Karpas-422 (cell line): ENCODE results near the gene DCAKD. TPM values are rescaled to one million over a fixed set of nuclear protein-coding genes. Genes with fewer than 3 reads are reported as not detected.

Source experiments
- DNase-seq: peaks from one replicate; pipeline ENCODE4 v3.0.0-alpha.2; 2015
- H2AFZ ChIP-seq: fragments of 200-600 bp; sonication (generic); 2 replicates; pipeline ENCODE4 v1.6.1; 2014; ENCODE audit warnings: antibody characterized with exemption, low read length, mixed read lengths
- H3K27ac ChIP-seq: fragments of 200-600 bp; sonication (generic); 2 replicates; pipeline ENCODE4 v1.5.1; 2014; ENCODE audit warnings: mild to moderate bottlenecking, low read length, moderate library complexity
- H3K27me3 ChIP-seq: fragments of 200-600 bp; sonication (generic); 2 replicates; pipeline ENCODE4 v1.6.1; 2014; ENCODE audit warnings: low read length, mixed read lengths
- H3K36me3 ChIP-seq: fragments of 200-600 bp; sonication (generic); 2 replicates; pipeline ENCODE4 v1.6.1; 2014; ENCODE audit warnings: low read length, mixed read lengths; ENCODE audit not compliant: insufficient read depth
- H3K4me1 ChIP-seq: fragments of 200-600 bp; sonication (generic); 2 replicates; pipeline ENCODE4 v1.6.1; 2014; ENCODE audit warnings: mild to moderate bottlenecking, low read length, mixed read lengths
- H3K4me2 ChIP-seq: fragments of 200-600 bp; sonication (generic); 2 replicates; pipeline ENCODE4 v1.6.1; 2014; ENCODE audit warnings: low read length, low read depth, mild to moderate bottlenecking; ENCODE audit not compliant: poor library complexity, severe bottlenecking
- H3K4me3 ChIP-seq: fragments of 200-600 bp; sonication (generic); 2 replicates; pipeline ENCODE4 v1.5.1; 2014; ENCODE audit warnings: mild to moderate bottlenecking, antibody characterized with exemption, low read length, mixed read lengths
- H3K79me2 ChIP-seq: fragments of 200-600 bp; sonication (generic); 2 replicates; pipeline ENCODE4 v1.6.1; 2014; ENCODE audit warnings: mild to moderate bottlenecking, low read length, mixed read lengths
- H3K9ac ChIP-seq: fragments of 200-600 bp; sonication (generic); 2 replicates; pipeline ENCODE4 v1.6.0; 2014; ENCODE audit warnings: low read length
- H3K9me2 ChIP-seq: fragments of 200-600 bp; sonication (generic), shearing (Covaris generic); replicated peaks from 2 replicates; pipeline ENCODE4 v1.6.0; 2014; ENCODE audit warnings: mild to moderate bottlenecking, low read length, moderate library complexity; ENCODE audit not compliant: insufficient read depth
- H3K9me3 ChIP-seq: fragments of 300-700, 200-600 bp; sonication (generic); 2 replicates; pipeline ENCODE4 v1.6.1; 2014; ENCODE audit warnings: low read length, mixed read lengths
- H4K20me1 ChIP-seq: fragments of 200-600 bp; sonication (generic); 2 replicates; pipeline ENCODE4 v1.6.1; 2014; ENCODE audit warnings: mild to moderate bottlenecking, antibody characterized with exemption, low read length, low read depth; ENCODE audit not compliant: insufficient read depth
- total RNA-seq: library from RNA; depleted of rRNA; stranded (reverse); fragments of >200 nt; shearing (Covaris generic); gene quantifications from 2 replicates; pipeline ENCODE4 v1.2.3, GENCODE V29; 2014; ENCODE audit warnings: low replicate concordance

DCAKD gene
- total RNA-seq, 1 experiment from 2014 or later: 29.4 TPM

- Histone ChIP-seq H3K36me3 (peaks cover 46% of the 10 kb centered on the region), H3K9me2 (no peaks in the 10 kb centered on the region), H3K9ac (no peak overlapping the region), H3K79me2 (no peaks in the 10 kb centered on the region), H3K4me1 (peaks cover 12% of the 10 kb centered on the region), H3K27ac (no peak overlapping the region), H2AFZ (no peak overlapping the region), H3K9me3 (no peaks in the 10 kb centered on the region), H3K27me3 (no peaks in the 10 kb centered on the region), H3K4me2 (no peak overlapping the region), H4K20me1 (peaks cover 12% of the 10 kb centered on the region; the same call in 1 of the 2 replicates), H3K4me3 (no peak overlapping the region)
- no peak for DNase-seq
These were observed 40.5 kb upstream of the DCAKD start for GRCh38 chr17:45091778-45092425.

GRCh38 chr17:45090711-45091110 is 39.3 kb upstream of the DCAKD start:
- H3K4me1 ChIP-seq: peaks cover 2% of the 10 kb centered on the region
- peaks cover 8% of the 10 kb centered on the region; the same call in 1 of the 2 replicates for H4K20me1 ChIP-seq
- no peaks in the 10 kb centered on the region for H3K27me3 ChIP-seq
- DNase-seq: no peak
- no peaks in the 10 kb centered on the region for H3K79me2 ChIP-seq
- no peaks in the 10 kb centered on the region for H3K9me3 ChIP-seq
- H3K27ac ChIP-seq: no peak overlapping the region
- H3K9ac ChIP-seq: no peak overlapping the region
- peaks cover 46% of the 10 kb centered on the region; the same call in 1 of the 2 replicates for H3K36me3 ChIP-seq
- H3K9me2 ChIP-seq: no peaks in the 10 kb centered on the region
- no peak overlapping the region for H2AFZ ChIP-seq
- H3K4me3 ChIP-seq: no peak overlapping the region
- H3K4me2 ChIP-seq: no peak overlapping the region

- H3K4me2 ChIP-seq: no peak overlapping the region
- peaks cover 4% of the 10 kb centered on the region; the same call in 1 of the 2 replicates for H4K20me1 ChIP-seq
- 0 out of 2 replicates have a peak, but pooled peaks cover 3% of the 10 kb centered on the region for H3K79me2 ChIP-seq
- DNase-seq: no peak
- H2AFZ ChIP-seq: no peak overlapping the region
- no peaks in the 10 kb centered on the region for H3K9me2 ChIP-seq
- no peak overlapping the region for H3K9ac ChIP-seq
- no peaks in the 10 kb centered on the region for H3K4me1 ChIP-seq
- H3K4me3 ChIP-seq: no peak overlapping the region
- peaks cover 55% of the 10 kb centered on the region for H3K36me3 ChIP-seq
- no peaks in the 10 kb centered on the region for H3K9me3 ChIP-seq
- no peaks in the 10 kb centered on the region for H3K27me3 ChIP-seq
- no peak overlapping the region for H3K27ac ChIP-seq
These were observed 37.3 kb upstream of the DCAKD start for GRCh38 chr17:45088741-45089140.

- no peaks in the 10 kb centered on the region for H3K9me2 ChIP-seq
- H3K4me2 ChIP-seq: no peak overlapping the region
- no peak overlapping the region for H3K9ac ChIP-seq
- no peak overlapping the region for H3K27ac ChIP-seq
- DNase-seq: no peak
- H3K4me3 ChIP-seq: no peak overlapping the region
- peaks cover 48% of the 10 kb centered on the region for H3K36me3 ChIP-seq
- H2AFZ ChIP-seq: no peak overlapping the region
- peaks cover 4% of the 10 kb centered on the region; the same call in 1 of the 2 replicates for H4K20me1 ChIP-seq
- no peaks in the 10 kb centered on the region for H3K9me3 ChIP-seq
- no peaks in the 10 kb centered on the region for H3K4me1 ChIP-seq
- 0 out of 2 replicates have a peak, but pooled peaks cover 3% of the 10 kb centered on the region for H3K79me2 ChIP-seq
- H3K27me3 ChIP-seq: no peaks in the 10 kb centered on the region
These were observed 36.5 kb upstream of the DCAKD start for GRCh38 chr17:45087978-45088377.

GRCh38 chr17:45087504-45087975 is 36.1 kb upstream of the DCAKD start:
- Histone ChIP-seq H2AFZ (no peak overlapping the region), H3K4me1 (no peaks in the 10 kb centered on the region), H4K20me1 (peaks cover 4% of the 10 kb centered on the region; the same call in 1 of the 2 replicates), H3K79me2 (0 out of 2 replicates have a peak, but pooled peaks cover 3% of the 10 kb centered on the region), H3K4me3 (no peak overlapping the region), H3K9ac (no peak overlapping the region), H3K27ac (no peak overlapping the region), H3K36me3 (peaks cover 48% of the 10 kb centered on the region), H3K4me2 (no peak overlapping the region), H3K9me3 (no peaks in the 10 kb centered on the region), H3K9me2 (no peaks in the 10 kb centered on the region), H3K27me3 (no peaks in the 10 kb centered on the region)
- DNase-seq: no peak

- Histone ChIP-seq H3K27ac (no peak overlapping the region), H3K4me3 (no peak overlapping the region), H3K9ac (no peak overlapping the region), H3K79me2 (0 out of 2 replicates have a peak, but pooled peaks cover 3% of the 10 kb centered on the region), H2AFZ (no peak overlapping the region), H3K9me2 (no peaks in the 10 kb centered on the region), H3K4me2 (no peak overlapping the region), H3K27me3 (no peaks in the 10 kb centered on the region), H3K4me1 (no peaks in the 10 kb centered on the region), H3K36me3 (peaks cover 48% of the 10 kb centered on the region), H3K9me3 (no peaks in the 10 kb centered on the region), H4K20me1 (peaks cover 2% of the 10 kb centered on the region; the same call in 1 of the 2 replicates)
- DNase-seq: no peak
These were observed 35.6 kb upstream of the DCAKD start for GRCh38 chr17:45086865-45087503.

GRCh38 chr17:45086391-45086790 is 35.0 kb upstream of the DCAKD start:
- Histone ChIP-seq H2AFZ (no peak overlapping the region), H3K9ac (no peak overlapping the region), H3K27me3 (no peaks in the 10 kb centered on the region), H4K20me1 (no peaks in the 10 kb centered on the region), H3K9me2 (no peaks in the 10 kb centered on the region), H3K4me3 (no peak overlapping the region), H3K4me1 (no peaks in the 10 kb centered on the region), H3K79me2 (peaks cover 7% of the 10 kb centered on the region), H3K27ac (no peak overlapping the region), H3K36me3 (peaks cover 48% of the 10 kb centered on the region), H3K9me3 (no peaks in the 10 kb centered on the region), H3K4me2 (no peak overlapping the region)
- no peak for DNase-seq

- H3K4me1 ChIP-seq: no peaks in the 10 kb centered on the region
- H3K27ac ChIP-seq: no peak overlapping the region
- H3K79me2 ChIP-seq: peaks cover 46% of the 10 kb centered on the region
- H4K20me1 ChIP-seq: no peaks in the 10 kb centered on the region
- H3K27me3 ChIP-seq: no peaks in the 10 kb centered on the region
- H3K36me3 ChIP-seq: peaks cover 34% of the 10 kb centered on the region
- H2AFZ ChIP-seq: no peak overlapping the region
- no peak for DNase-seq
- H3K9me2 ChIP-seq: no peaks in the 10 kb centered on the region
- no peaks in the 10 kb centered on the region for H3K9me3 ChIP-seq
- H3K9ac ChIP-seq: no peak overlapping the region
- H3K4me2 ChIP-seq: no peak overlapping the region
- no peak overlapping the region for H3K4me3 ChIP-seq
These were observed 29.7 kb upstream of the DCAKD start for GRCh38 chr17:45081047-45081703.
